SK-N-SH (cell line): Measurements from ENCODE around the gene HAND2. TPM values are rescaled to one million over a fixed set of nuclear protein-coding genes. Genes with fewer than 3 reads are reported as not detected.

ENCODE experiments used
- CTCF ChIA-PET: fragments of 300-600, 350-600 bp; formaldehyde crosslinking; extraction: SDS; loops from one replicate; lab custom pipeline; 2021; lab: Yijun Ruan, JAX
- POLR2A ChIA-PET: fragments of 350-600 bp; sonication (Branson Sonifier 250); formaldehyde crosslinking; extraction: SDS; loops from one replicate; lab custom pipeline; 2020; ENCODE audit warnings: antibody characterized with exemption, inconsistent platforms; lab: Yijun Ruan, JAX
- DNase-seq: peaks from one replicate; pipeline ENCODE4 v3.0.0; 2012
- H2AFZ ChIP-seq: fragments of 200-600 bp; sonication (generic); 2 replicates; pipeline ENCODE4 v1.8.1; 2016; ENCODE audit warnings: antibody characterized with exemption, mild to moderate bottlenecking, low read depth
- H3F3A ChIP-seq: fragments of 200-600 bp; sonication (generic); replicated peaks from 2 replicates; pipeline ENCODE3; 2016; ENCODE audit warnings: antibody characterized with exemption, mild to moderate bottlenecking; ENCODE audit not compliant: insufficient read depth
- H3K27ac ChIP-seq, 2 experiments: fragments of 200-500 bp in 1 of 2; fragments of 200-600 bp in 1 of 2; sonication (Bioruptor generic) in 1 of 2; sonication (generic), shearing (Covaris generic) in 1 of 2; 2 replicates each; pipeline versions ENCODE4 v1.5.1 to v1.6.1; 2014 to 2016; ENCODE audit warnings: low read depth in 2 of 2, inconsistent platforms in 1 of 2, low read length in 1 of 2, mild to moderate bottlenecking in 1 of 2, mixed read lengths in 1 of 2
- H3K27me3 ChIP-seq: fragments of 200-600 bp; sonication (generic), shearing (Covaris generic); 2 replicates; pipeline ENCODE4 v1.6.1; 2016; ENCODE audit warnings: mixed run types; ENCODE audit not compliant: insufficient read depth
- H3K36me3 ChIP-seq, 2 experiments: fragments of 200-500 bp in 1 of 2; fragments of 200-600 bp in 1 of 2; sonication (Bioruptor generic) in 1 of 2; sonication (generic) in 1 of 2; replicated peaks in 1 of 2; 2 replicates each; pipeline versions ENCODE3 to v1.5.1; 2014 to 2016; ENCODE audit warnings: low read length in 1 of 2, mild to moderate bottlenecking in 1 of 2; ENCODE audit not compliant: insufficient read depth in 2 of 2, control insufficient read depth in 1 of 2
- H3K4me1 ChIP-seq, 2 experiments: fragments of 200-500 bp in 1 of 2; fragments of 200-600 bp in 1 of 2; sonication (Bioruptor generic) in 1 of 2; sonication (generic), shearing (Covaris generic) in 1 of 2; 2 replicates each; pipeline versions ENCODE4 v1.5.1 to v1.6.1; 2014 to 2016; ENCODE audit warnings: low read depth in 1 of 2, low read length in 1 of 2, mixed run types in 1 of 2; ENCODE audit not compliant: insufficient read depth in 2 of 2, control insufficient read depth in 1 of 2
- H3K4me2 ChIP-seq: fragments of 200-600 bp; sonication (generic), shearing (Covaris generic); 2 replicates; pipeline ENCODE4 v1.6.1; 2017; ENCODE audit warnings: mixed run types
- H3K4me3 ChIP-seq, 2 experiments: fragments of 200-500 bp in 1 of 2; fragments of 200-600 bp in 1 of 2; sonication (Bioruptor generic) in 1 of 2; sonication (generic), shearing (Covaris generic) in 1 of 2; 2 replicates each; pipeline versions ENCODE4 v1.5.1 to v1.8.1; 2014 to 2016; ENCODE audit warnings: low read depth in 2 of 2, inconsistent platforms in 1 of 2, low read length in 1 of 2, mild to moderate bottlenecking in 1 of 2, mixed read lengths in 1 of 2, moderate library complexity in 1 of 2
- H3K79me2 ChIP-seq: fragments of 200-600 bp; sonication (generic); 2 replicates; pipeline ENCODE4 v1.8.1; 2017; ENCODE audit warnings: mild to moderate bottlenecking; ENCODE audit not compliant: insufficient read depth
- H3K9ac ChIP-seq: fragments of 200-600 bp; sonication (generic); 2 replicates; pipeline ENCODE4 v1.6.1; 2017; ENCODE audit warnings: mixed run types
- H3K9me2 ChIP-seq: fragments of 200-600 bp; sonication (generic); 2 replicates; pipeline ENCODE4 v1.6.1; 2017; ENCODE audit warnings: mixed run types
- H3K9me3 ChIP-seq: fragments of 200-600 bp; sonication (generic); 2 replicates; pipeline ENCODE4 v1.6.1; 2017; ENCODE audit warnings: mixed run types, mild to moderate bottlenecking, moderate library complexity
- H4K20me1 ChIP-seq: fragments of 200-600 bp; sonication (generic); 2 replicates; pipeline ENCODE4 v1.6.1; 2017; ENCODE audit warnings: mild to moderate bottlenecking, mixed run types; ENCODE audit not compliant: insufficient read depth
- GABPA ChIP-seq: IDR thresholded peaks from 2 replicates; pipeline ENCODE4 v1.4.0; 2012; ENCODE audit warnings: low read depth, mild to moderate bottlenecking
- NRF1 ChIP-seq: IDR thresholded peaks from 2 replicates; pipeline ENCODE4 v1.6.1; 2012; ENCODE audit warnings: low read depth, mild to moderate bottlenecking, low read length
- RAD21 ChIP-seq: IDR thresholded peaks from 2 replicates; pipeline ENCODE4 v1.6.1; 2012; ENCODE audit warnings: mild to moderate bottlenecking, low read length
- RCOR1 ChIP-seq: fragments of 150-350 bp; IDR thresholded peaks from 2 replicates; pipeline ENCODE4 v1.6.1; 2017; ENCODE audit warnings: antibody characterized with exemption, low read length
- RFX5 ChIP-seq: IDR thresholded peaks from 2 replicates; pipeline ENCODE4 v1.6.1; 2012; ENCODE audit warnings: mild to moderate bottlenecking, improper control_type of control experiment, low read length
- RXRA ChIP-seq: IDR thresholded peaks from 2 replicates; pipeline ENCODE4 v1.4.0; 2012; ENCODE audit warnings: low read depth, mild to moderate bottlenecking, borderline replicate concordance
- SIN3A ChIP-seq: IDR thresholded peaks from 2 replicates; pipeline ENCODE4 v1.6.1; 2012; ENCODE audit warnings: low read depth, mild to moderate bottlenecking, low read length, moderate library complexity, borderline replicate concordance
- TCF12 ChIP-seq: IDR thresholded peaks from 2 replicates; pipeline ENCODE4 v1.4.0; 2012
- WGBS: methylation state at CpG from one replicate; pipeline ENCODE4 v1.1.6; 2017; ENCODE audit warnings: low lambda C conversion rate; 5-methylcytosine and 5-hydroxymethylcytosine counted together
- polyA plus RNA-seq, 3 experiments: library from polyadenylated mRNA; depleted of rRNA; stranded (reverse); fragments of >200 nt; gene quantifications; 2 replicates each; pipeline ENCODE4 v1.2.3, GENCODE V29; 2012
- TF ChIP-seq, protein P1 (sequence below): IDR thresholded peaks from 2 replicates; pipeline ENCODE4 v1.4.0; 2012; ENCODE audit warnings: low read depth, borderline replicate concordance
- TF ChIP-seq, protein P2 (sequence below): IDR thresholded peaks from 2 replicates; pipeline ENCODE4 v1.4.0; 2012; ENCODE audit warnings: low read depth
- TF ChIP-seq, protein P3 (sequence below): fragments of 150-350 bp; IDR thresholded peaks from 2 replicates; pipeline ENCODE4 v1.6.1; 2017; ENCODE audit warnings: antibody characterized with exemption, low read length, low read depth, borderline replicate concordance
- TF ChIP-seq, protein P4 (sequence below): fragments of 150-350 bp; IDR thresholded peaks from 2 replicates; pipeline ENCODE4 v1.6.1; 2016; ENCODE audit warnings: mild to moderate bottlenecking, low read depth, low read length
- TF ChIP-seq, protein P5 (sequence below): IDR thresholded peaks from 2 replicates; pipeline ENCODE4 v1.6.1; 2012; ENCODE audit warnings: mild to moderate bottlenecking, low read depth, low read length, moderate library complexity
- TF ChIP-seq, protein P6 (sequence below): IDR thresholded peaks from 2 replicates; pipeline ENCODE4; 2012

Gene HAND2
- polyA plus RNA-seq, 1 of the 3 experiments (the other 2 are of a cell fraction): 106 TPM

DNA sequence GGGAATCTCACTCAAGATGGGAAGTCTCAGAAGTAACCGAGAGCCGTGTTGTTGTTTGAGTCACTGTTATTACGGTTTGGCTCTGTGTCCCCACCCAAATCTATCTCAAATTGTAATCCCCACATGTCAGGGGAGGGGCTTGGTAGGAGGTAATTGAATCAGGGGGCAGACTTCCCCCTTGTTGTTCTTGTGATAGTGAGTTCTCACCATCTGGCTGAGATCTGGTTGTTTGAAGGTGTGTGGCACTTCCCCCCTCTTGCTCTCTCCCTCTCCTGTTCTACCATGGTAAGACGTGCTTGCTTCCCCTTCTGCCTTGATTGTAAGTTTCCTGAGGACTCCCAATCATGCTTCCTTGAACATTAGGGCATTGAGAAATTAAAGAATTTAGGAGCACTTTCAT is 37.0 kb downstream of the HAND2 start:
- H3K4me1 ChIP-seq: peaks cover 24 to 28% of the 10 kb centered on the region in 2 experiments; a peak in 3 of 4 replicates
- H3K79me2 ChIP-seq: no peaks in the 10 kb centered on the region
- H3F3A ChIP-seq: peaks cover 40% of the 10 kb centered on the region
- no peak overlapping the region for H3K9ac ChIP-seq
- H3K36me3 ChIP-seq: no peaks in the 10 kb centered on the region
- H2AFZ ChIP-seq: no peak overlapping the region
- no peaks in the 10 kb centered on the region for H4K20me1 ChIP-seq
- DNase-seq: no peak
- ChIA-PET CTCF (no interaction called here), POLR2A (no interaction called here)
- TF ChIP-seq RAD21 (no peak), GABPA (no peak), TCF12 (no peak), NRF1 (no peak), SIN3A (no peak), RCOR1 (no peak), RXRA (no peak), RFX5 (no peak)
- TF ChIP-seq, protein P1, sequence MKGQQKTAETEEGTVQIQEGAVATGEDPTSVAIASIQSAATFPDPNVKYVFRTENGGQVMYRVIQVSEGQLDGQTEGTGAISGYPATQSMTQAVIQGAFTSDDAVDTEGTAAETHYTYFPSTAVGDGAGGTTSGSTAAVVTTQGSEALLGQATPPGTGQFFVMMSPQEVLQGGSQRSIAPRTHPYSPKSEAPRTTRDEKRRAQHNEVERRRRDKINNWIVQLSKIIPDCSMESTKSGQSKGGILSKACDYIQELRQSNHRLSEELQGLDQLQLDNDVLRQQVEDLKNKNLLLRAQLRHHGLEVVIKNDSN: no peak
- TF ChIP-seq, protein P2, sequence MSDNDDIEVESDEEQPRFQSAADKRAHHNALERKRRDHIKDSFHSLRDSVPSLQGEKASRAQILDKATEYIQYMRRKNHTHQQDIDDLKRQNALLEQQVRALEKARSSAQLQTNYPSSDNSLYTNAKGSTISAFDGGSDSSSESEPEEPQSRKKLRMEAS: no peak
- TF ChIP-seq, protein P3, sequence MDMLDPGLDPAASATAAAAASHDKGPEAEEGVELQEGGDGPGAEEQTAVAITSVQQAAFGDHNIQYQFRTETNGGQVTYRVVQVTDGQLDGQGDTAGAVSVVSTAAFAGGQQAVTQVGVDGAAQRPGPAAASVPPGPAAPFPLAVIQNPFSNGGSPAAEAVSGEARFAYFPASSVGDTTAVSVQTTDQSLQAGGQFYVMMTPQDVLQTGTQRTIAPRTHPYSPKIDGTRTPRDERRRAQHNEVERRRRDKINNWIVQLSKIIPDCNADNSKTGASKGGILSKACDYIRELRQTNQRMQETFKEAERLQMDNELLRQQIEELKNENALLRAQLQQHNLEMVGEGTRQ: no peak
- TF ChIP-seq, protein P4, sequence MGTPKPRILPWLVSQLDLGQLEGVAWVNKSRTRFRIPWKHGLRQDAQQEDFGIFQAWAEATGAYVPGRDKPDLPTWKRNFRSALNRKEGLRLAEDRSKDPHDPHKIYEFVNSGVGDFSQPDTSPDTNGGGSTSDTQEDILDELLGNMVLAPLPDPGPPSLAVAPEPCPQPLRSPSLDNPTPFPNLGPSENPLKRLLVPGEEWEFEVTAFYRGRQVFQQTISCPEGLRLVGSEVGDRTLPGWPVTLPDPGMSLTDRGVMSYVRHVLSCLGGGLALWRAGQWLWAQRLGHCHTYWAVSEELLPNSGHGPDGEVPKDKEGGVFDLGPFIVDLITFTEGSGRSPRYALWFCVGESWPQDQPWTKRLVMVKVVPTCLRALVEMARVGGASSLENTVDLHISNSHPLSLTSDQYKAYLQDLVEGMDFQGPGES: no peak
- TF ChIP-seq, protein P5, sequence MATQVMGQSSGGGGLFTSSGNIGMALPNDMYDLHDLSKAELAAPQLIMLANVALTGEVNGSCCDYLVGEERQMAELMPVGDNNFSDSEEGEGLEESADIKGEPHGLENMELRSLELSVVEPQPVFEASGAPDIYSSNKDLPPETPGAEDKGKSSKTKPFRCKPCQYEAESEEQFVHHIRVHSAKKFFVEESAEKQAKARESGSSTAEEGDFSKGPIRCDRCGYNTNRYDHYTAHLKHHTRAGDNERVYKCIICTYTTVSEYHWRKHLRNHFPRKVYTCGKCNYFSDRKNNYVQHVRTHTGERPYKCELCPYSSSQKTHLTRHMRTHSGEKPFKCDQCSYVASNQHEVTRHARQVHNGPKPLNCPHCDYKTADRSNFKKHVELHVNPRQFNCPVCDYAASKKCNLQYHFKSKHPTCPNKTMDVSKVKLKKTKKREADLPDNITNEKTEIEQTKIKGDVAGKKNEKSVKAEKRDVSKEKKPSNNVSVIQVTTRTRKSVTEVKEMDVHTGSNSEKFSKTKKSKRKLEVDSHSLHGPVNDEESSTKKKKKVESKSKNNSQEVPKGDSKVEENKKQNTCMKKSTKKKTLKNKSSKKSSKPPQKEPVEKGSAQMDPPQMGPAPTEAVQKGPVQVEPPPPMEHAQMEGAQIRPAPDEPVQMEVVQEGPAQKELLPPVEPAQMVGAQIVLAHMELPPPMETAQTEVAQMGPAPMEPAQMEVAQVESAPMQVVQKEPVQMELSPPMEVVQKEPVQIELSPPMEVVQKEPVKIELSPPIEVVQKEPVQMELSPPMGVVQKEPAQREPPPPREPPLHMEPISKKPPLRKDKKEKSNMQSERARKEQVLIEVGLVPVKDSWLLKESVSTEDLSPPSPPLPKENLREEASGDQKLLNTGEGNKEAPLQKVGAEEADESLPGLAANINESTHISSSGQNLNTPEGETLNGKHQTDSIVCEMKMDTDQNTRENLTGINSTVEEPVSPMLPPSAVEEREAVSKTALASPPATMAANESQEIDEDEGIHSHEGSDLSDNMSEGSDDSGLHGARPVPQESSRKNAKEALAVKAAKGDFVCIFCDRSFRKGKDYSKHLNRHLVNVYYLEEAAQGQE: no peak
- TF ChIP-seq, protein P6, sequence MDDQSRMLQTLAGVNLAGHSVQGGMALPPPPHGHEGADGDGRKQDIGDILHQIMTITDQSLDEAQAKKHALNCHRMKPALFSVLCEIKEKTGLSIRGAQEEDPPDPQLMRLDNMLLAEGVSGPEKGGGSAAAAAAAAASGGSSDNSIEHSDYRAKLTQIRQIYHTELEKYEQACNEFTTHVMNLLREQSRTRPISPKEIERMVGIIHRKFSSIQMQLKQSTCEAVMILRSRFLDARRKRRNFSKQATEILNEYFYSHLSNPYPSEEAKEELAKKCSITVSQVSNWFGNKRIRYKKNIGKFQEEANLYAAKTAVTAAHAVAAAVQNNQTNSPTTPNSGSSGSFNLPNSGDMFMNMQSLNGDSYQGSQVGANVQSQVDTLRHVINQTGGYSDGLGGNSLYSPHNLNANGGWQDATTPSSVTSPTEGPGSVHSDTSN: no peak
- H3K9me3 ChIP-seq: no peaks in the 10 kb centered on the region
- H3K27ac ChIP-seq: no peak overlapping the region
- no peak overlapping the region for H3K4me2 ChIP-seq
- no peaks in the 10 kb centered on the region for H3K9me2 ChIP-seq
- H3K4me3 ChIP-seq: no peak overlapping the region
- WGBS: 97% methylated on average over 2 of the region's 4 CpGs
- no peaks in the 10 kb centered on the region for H3K27me3 ChIP-seq
